Fibroblast of villous mesenchyme (primary cell): ENCODE results near the gene MKI67. TPM values are rescaled to one million over a fixed set of nuclear protein-coding genes. Genes with fewer than 3 reads are reported as not detected.

Source experiments
- DNase-seq: peaks from one replicate; pipeline ENCODE4 v3.0.0-alpha.2; 2010; ENCODE audit warnings: low read depth
- H3K4me3 ChIP-seq: 2 replicates; pipeline ENCODE4 v1.5.1; 2011; ENCODE audit warnings: low read depth, mild to moderate bottlenecking, low read length
- CTCF ChIP-seq: IDR thresholded peaks from 2 replicates; pipeline ENCODE4 v1.5.1; 2012; ENCODE audit warnings: low read depth, mild to moderate bottlenecking, low read length; ENCODE audit not compliant: insufficient read depth
- total RNA-seq: library from RNA; depleted of rRNA; stranded (reverse); fragments of >200 nt; gene quantifications from 2 replicates; pipeline ENCODE4 v1.2.3, GENCODE V29; 2012

The MKI67 gene
- total RNA-seq, 1 donor, result 21.2 TPM

DNA sequence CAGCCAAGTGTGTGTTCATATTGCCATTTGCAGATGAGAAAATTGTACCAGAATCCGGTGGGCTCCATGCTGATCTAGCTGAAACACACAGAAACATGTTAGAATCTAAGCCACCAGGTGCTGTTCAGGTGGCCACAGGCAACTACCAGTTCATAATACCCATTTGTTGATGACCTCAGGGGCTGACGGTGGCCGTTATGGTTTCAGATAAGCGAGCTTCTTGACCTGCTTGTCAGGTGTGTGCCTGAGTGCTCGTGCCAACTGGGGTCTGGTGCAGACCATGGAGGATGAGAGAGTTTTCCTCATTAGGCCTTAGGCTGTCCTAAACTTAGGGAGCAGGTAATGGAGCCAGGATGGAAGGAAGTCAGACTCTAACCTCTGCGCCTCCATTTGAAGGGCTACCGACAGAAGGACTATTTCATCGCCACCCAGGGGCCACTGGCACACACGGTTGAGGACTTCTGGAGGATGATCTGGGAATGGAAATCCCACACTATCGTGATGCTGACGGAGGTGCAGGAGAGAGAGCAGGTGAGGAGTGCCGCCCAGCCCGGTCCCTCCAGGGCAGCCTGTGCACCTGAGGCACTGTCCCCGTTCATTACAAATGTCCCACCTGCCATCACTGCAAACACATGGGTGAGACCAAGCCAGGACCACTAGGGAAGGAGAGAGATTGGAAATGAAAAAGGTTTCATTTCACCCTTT lies 53.1 kb downstream of the MKI67 start:
- TF ChIP-seq CTCF, result no peak
- H3K4me3 ChIP-seq, result no peak overlapping the region
- DNase-seq, result no peak

GRCh38 chr10:128072046-128072445 lies 54.2 kb downstream of the MKI67 start:
- no peak for TF ChIP-seq CTCF
- H3K4me3 ChIP-seq, result no peak overlapping the region

GRCh38 chr10:128071417-128071782 lies 54.8 kb downstream of the MKI67 start:
- no peak for TF ChIP-seq CTCF
- DNase-seq, result no peak
- H3K4me3 ChIP-seq, result no peak overlapping the region

More at GRCh38 chr10:128072046-128072445, 54.2 kb downstream of the MKI67 start:
- DNase-seq, result no peak

DNA sequence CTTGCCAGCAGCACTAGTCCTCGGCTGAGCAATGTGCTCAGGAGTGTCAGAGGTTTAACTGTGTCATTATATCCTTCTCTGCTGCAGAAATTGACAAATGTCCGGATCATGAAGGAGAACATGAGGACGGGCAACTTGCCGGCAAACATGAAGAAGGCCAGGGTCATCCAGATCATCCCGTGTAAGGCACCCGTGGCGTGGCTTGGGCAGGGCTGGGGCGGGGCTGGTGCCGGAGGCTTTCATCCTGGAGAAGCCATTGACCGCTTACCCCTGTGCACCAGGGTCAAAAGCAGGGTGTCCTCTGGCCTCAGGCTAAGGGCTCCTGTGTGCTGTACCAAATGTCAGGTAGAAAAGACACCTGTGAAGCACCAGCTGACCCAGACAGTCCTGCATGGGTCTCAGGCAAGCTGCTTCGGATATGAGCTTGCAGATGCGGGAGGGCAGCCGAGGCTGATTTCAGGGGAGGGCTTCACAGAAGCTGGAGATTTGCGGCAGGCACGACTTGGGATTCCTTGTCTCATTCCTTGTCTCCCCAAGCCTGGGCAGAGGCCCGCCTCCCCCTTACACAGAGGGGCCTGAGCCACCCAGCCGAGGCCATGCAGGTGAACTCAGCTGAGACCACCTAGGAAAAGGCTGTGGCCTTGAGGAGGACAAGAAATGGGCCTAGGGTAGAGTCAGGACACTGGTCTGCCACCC lies 55.4 kb downstream of the MKI67 start:
- no peak for TF ChIP-seq CTCF
- DNase-seq, result no peak
- no peak overlapping the region for H3K4me3 ChIP-seq

DNA sequence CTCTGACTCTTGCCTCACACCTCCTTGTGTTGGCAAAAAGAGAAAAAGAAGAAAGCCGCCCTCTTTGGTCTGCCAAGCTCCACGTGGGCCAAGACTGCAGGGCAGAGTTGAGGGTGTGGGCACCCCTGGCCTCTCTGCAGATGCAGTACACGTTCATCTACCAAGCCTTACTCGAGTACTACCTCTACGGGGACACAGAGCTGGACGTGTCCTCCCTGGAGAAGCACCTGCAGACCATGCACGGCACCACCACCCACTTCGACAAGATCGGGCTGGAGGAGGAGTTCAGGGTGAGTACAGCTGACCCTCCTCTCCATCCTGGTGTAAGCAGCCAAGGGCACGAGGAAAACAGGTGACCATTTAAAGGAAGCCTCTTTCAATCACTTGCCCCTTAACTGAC lies 56.1 kb downstream of the MKI67 start:
- no peak for DNase-seq
- no peak for TF ChIP-seq CTCF
- no peak overlapping the region for H3K4me3 ChIP-seq

GRCh38 chr10:128069351-128070051 lies 56.7 kb downstream of the MKI67 start:
- peak; percentile 86 for DNase-seq
- TF ChIP-seq CTCF, result peak; percentile 80
- H3K4me3 ChIP-seq, result no peak overlapping the region
